ENCODE results near the gene TMEM201. TPM values are rescaled to one million over a fixed set of nuclear protein-coding genes. Genes with fewer than 3 reads are reported as not detected.

The TMEM201 gene
- total RNA-seq, 1 donor from 2014 or later: 3.6 TPM

GRCh38 chr1:9580942-9581341 is 7.8 kb upstream of the TMEM201 start:
- no peak for DNase-seq (ENCODE audit: low read depth in 2 of 2)

DNA sequence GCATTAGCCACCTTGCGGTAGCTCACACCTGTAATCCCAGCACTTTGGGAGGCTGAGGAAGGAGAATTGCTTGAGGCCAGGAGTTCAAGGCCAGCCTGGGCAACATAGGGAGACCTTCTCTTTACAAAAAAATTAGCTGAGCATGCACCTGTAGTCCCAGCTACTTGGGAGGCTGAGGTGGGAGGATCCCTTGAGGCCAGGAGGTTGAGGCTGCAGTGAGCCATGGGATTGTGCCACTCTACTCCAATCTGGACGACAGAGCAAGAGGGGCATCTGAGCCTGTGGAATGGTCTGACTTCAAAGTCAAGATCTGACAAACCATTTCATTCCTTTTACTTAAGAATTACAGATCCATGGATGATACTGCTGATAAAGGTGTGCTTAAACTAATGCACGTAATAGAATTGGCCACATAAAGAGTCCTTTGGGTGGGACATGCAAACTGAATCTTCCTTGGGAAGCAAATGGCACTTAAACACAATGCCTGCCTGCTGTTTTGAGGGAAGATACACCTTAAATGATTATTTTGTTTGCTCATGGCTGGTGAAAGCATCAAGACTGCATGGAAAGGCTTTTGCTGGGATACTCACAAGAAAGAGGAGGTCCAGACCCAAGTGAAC is 2.5 kb upstream of the TMEM201 start:
- DNase-seq (ENCODE audit: low read depth in 2 of 2): no peak

GRCh38 chr1:9589144-9589718 is 520 bp downstream of the TMEM201 start:
- DNase-seq (ENCODE audit: low read depth in 2 of 2): peak; percentile 47 to 68

DNA sequence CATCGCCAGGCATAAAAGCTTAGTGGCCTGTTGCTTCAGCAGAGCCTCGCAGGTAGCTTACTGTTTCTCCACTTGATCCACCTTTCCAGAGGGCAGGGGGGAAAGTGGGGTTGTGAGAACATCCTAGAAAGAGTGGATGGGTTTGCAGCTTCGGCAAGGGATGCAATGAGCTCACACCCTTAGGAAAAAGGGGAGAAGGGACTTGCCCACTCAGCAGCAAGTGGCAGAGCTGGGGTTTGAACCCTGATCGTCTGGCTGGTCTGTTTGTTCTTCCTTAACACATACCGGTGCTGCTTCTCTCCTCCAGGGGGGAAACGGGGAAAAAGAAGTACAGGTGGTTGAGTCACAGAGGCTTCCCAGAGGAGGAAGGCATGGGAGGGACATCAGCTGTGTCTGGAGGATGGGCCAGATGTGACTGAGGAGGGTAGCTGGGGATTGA is 1.0 kb downstream of the TMEM201 start:
- peak in 1 of 2 donors; percentile 26 for DNase-seq (ENCODE audit: low read depth in 2 of 2)

DNA sequence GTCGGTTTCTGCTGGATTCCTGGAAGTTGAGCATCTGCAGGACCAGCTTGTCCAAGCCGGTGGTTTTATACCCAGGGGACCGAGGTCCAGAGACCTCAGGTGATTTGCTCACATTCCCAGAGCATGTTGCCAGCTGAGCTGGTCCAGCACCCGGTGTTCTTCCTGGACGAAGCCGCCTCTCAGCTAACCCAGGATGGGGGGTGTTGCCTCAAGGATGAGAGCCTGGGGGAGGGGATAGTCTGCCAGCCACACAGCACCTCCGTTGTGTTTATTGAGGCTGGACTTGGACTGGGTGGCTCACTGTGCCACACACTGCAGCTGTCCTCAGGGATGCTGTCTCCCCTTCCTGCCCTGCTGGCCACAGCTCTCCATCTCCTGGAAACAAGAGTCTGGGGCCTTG is 1.5 kb downstream of the TMEM201 start:
- no peak for DNase-seq (ENCODE audit: low read depth in 2 of 2)

- no peak for DNase-seq (ENCODE audit: low read depth in 2 of 2)
These were observed 2.4 kb downstream of the TMEM201 start for GRCh38 chr1:9590945-9591668.

DNA sequence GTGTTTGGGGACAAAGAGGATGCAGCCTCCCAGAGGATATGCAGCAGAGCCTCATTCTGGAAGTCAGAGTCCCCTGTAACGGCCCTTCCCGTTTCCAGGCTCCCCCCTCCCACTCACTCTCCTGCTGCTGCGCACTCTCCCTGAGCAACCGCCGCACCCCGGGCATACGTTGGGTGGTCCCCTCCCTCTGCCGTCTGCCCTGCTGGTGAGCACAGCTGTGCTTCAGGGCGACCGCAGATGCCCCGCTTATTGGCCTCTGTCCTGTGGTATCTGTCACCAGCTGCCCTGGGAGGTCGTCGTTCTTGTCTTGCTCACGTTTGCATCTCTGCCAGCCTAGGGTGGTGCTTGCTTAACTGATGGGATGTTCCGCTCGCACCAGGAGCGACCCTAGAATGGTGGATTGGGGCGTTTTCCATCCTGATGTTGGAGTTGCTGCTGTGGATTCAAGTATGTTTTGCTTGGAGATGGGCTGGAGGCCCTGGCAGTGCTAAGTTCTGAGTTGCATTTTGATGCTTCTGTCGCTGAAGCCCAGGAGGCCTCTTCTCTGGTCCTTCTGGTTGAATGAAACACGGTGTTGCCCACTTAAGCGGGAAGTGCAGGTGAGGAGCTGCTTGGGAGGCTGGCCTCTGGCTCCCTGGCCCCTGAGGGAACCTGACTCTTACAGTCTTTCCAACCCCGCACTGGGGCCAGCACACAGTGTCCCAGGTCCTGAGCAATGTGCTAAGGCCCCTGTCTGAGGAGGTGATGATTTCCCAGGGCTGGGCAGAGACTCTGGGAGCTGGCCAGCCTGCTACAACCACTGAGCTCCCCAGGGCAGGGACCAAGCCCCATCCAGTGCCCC is 3.2 kb downstream of the TMEM201 start:
- no peak for DNase-seq (ENCODE audit: low read depth in 2 of 2)

DNA sequence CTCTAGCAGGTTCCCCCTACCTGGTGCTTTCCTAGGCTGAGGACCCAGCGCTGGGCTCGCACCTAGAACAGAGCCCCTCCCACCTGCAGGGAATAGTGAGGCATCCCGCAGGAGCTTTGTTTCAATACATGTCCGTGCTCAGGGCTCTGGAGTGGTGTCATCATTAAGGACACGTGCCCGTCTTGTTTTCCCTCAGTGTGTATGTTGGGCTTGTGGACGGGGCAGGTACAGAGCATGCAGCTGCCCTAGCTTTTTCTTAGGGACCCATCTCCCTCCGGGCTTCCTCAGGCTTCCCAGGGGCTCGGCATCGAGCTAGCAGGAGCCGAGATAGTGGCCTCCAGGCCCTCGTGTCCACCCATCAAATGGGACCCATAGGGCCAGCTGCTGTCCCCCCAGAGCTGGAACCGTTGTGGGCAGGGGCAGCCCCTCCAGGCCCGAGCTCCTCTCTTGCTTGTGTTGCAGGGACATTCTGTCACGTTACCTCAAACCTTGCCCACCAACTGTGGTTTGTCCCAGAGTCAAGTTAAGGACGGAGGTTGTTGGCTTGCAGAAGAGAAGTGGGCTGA is 3.9 kb downstream of the TMEM201 start:
- no peak for DNase-seq (ENCODE audit: low read depth in 2 of 2)

DNA sequence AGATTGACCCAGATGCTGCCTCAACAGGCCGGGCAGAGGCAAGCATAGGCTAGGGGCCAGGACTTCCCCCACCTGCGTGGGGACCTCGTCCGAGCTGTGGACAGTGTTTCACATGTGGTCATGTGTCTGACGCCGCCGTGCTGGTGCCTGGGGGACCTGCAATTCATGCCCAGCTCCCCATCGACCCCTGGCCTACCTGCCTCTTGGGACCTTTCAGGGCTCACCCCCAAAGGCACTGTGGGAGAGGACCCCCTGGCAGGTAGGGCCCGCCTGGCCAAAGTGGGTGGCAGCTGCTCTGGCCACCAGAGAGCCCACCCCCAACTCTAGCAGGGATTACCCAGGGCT is 4.4 kb downstream of the TMEM201 start:
- no peak for DNase-seq (ENCODE audit: low read depth in 2 of 2)

DNA sequence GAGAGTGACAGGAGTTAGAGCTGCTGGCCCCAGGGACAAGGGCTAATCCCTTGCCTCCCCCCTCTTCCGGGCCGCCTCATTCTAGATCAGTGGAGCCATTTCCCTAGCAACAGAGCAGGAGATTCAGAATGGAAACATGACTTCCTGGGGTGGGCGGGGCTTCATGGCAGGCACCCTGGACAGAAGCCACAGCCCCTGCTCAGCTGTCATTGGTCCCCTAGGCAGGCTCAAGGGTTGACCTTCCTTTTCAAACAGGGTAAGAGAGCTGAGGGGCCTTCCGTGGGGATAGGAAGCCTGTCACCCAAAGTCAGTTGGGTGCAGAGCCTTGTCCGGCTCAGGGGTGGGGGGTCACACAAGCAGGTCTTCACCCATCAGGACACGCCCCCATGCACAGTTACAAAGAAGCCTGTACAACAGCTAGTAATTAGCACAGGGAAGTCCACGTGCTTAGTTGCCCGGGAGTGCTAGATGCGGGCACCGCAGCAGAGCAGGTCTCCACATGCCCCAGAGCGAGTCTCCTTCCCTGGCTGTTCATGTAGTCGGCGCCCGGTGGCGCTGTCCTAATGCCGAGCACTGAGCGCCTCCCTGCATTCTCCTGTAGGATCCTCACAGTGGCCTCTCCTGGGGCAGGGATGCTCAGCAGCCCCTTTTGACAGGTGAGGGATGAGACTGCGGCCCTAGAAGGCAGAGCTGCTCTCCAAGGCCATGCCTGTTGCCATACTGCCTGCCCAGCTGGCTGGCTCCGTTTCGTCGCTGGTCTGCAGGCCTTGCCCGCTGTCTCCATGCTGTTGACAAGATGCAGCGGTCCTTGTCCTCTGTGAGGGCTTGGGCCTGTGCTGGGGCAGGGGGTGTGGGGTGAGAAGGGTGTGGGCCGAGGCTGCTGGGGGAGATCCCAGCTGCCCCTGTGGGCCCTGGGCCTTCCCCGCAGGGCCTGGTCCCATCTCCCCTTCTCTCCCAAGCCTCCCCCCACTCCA is 5.1 kb downstream of the TMEM201 start:
- DNase-seq (ENCODE audit: low read depth in 2 of 2): peak; percentile 88 to 95

DNA sequence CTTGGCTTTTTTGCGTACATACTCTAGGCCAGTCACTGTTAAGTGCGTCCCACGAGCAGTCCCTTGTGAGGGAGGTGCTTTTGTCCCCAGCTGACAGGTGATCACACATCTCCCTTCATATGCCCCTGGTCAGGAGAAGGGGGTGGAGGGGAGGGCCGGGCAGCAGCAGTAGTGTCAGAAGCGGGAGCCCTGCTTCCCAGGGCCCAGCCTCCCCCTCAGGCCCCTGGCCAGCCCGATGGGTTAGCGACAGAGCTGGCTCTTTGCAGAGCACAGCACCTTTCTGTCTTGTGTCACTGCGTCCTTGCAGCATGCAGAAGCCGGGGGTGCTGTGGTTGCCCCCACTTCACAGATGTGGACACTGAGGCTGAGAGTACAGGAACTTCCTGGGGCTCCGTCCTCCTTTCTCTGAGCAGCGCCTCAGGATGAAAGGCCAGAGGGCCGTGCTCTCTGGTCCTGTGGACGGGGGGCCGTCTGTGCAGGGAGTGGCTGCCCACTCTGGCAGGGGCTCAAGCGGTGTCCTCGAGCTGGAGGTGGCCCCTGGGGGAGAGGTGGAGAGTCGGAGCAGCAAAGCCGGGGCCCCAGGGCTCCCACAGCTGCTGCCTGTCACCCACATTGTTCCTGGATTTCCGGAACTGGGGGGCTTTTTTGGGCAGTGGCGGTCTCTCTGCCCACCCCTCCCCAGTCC is 5.9 kb downstream of the TMEM201 start:
- no peak for DNase-seq (ENCODE audit: low read depth in 2 of 2)

DNA sequence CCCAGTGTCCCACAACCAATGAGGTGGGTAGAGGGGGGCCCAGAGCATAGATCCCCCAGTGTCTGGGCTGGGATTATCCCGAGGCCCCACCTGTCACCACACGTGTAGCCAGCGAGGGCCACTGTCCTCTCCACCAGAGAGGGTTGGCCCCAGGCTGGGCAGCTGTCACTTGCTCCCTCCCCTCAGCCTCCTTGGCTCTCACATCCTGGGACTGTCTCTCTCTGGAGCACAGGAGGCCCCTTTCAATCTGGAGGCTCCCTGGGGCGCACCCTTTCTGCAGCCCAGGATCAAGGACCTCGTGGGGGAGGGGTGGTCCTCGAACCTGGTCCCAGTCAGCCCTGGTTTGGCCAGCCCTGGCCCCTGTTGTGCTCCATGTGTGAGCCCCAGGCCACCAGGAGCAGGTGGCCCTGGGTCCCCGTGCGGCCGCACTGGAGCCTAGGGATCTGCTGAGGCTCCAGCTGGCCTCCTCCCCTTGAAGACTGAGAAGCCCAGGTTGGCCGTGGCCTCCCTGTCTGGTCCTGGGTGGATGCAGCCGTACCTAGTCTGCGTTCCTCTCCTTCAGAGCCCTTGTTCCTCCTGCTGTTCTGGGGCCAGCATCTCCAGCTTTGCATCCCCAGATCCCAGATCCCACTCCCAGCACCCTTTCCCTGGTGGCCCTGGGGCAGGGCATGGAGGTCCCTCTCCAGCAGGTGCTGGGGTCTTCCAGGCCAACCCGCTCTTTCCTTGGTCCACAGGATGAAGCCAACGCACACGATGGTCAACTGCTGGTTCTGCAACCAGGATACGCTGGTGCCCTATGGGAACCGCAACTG is 6.7 kb downstream of the TMEM201 start:
- no peak for DNase-seq (ENCODE audit: low read depth in 2 of 2)

- DNase-seq (ENCODE audit: low read depth in 2 of 2): no peak
These were observed 7.2 kb downstream of the TMEM201 start for GRCh38 chr1:9595968-9596340.

GRCh38 chr1:9596415-9597123 is 7.9 kb downstream of the TMEM201 start:
- DNase-seq (ENCODE audit: low read depth in 2 of 2): no peak

DNA sequence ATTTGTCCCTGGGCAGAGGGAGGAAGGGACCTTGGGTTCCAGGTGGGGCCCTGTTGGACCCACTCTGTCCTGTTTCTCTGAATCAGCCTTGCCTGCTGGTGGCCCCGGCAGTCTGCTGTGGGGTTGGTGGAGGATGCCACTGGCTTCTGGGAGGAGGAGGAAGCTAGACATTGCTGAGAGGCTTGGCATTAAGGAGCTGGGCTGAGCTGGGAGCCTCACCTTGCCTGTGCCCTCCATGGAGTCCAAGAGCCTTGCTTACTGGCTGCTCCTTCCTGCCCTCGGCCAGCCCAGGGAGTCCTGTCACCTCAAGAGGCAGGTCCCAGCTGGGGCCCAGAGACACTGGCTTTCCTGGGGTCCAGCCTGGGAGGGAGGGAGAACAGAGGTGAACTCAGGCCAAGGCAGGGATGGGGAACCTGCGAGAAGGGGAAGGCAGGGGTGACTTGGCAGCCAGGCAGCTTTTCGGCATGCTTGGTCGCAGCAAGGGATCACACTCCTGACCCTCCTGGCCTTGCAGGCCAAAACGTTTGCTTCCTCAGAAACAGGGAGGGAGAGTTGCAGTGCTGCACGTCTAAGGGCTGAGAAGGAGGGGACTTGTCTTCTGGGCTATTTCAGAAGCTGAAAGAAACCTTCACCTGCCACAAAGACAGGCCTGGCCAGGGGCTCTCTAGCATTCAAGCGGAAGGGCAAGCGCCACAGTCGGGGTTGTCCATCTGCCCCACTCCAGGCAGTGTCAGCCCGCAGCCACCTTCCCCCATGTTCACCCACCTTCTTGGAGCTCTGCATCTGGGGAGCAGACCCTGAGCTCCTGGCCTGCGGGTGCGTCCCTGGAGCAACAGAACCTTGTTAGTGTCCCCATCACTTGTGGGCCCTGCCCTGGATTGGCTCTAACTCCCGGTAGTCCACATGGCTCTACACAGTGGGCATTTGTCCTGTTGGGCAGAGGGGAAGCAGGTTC is 8.9 kb downstream of the TMEM201 start:
- DNase-seq (ENCODE audit: low read depth in 2 of 2): no peak

GRCh38 chr1:9598316-9598700 is 9.6 kb downstream of the TMEM201 start:
- DNase-seq (ENCODE audit: low read depth in 2 of 2): no peak

DNA sequence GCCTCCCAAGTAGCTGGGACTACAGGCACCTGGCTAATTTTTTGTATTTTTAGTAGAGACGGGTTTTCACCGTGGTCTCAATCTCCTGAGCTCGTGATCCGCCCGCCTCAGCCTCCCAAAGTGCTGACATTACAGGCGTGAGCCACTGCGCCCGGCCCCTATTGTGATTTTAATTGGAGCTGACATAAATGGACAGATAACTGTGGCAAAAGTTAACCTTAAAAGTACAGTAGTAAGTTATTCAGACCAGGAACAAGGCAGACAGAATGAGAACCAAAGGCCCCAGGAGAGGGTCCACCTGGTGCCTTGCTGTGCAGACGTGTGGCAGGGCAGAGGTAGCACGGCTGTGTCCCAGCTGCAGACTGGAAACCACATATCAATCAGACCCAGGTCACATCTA is 11.0 kb downstream of the TMEM201 start:
- no peak for DNase-seq (ENCODE audit: low read depth in 2 of 2)
